ENCODE results near the gene RTF2.

GRCh38 chr20:56527521-56527920 lies 59.1 kb downstream of the RTF2 start:
- no peak for TF ChIP-seq POLR2A (IDR thresholded peaks at IDR 0.05; ENCODE audit: low read depth, low read length)
- no peak for TF ChIP-seq CTCF (conservative IDR thresholded peaks at IDR 0.05; ENCODE audit: low read depth, low read length)
- no peak for TF ChIP-seq FOS (IDR thresholded peaks at IDR 0.05; ENCODE audit: low read depth, low read length)
- TF ChIP-seq, protein P1, sequence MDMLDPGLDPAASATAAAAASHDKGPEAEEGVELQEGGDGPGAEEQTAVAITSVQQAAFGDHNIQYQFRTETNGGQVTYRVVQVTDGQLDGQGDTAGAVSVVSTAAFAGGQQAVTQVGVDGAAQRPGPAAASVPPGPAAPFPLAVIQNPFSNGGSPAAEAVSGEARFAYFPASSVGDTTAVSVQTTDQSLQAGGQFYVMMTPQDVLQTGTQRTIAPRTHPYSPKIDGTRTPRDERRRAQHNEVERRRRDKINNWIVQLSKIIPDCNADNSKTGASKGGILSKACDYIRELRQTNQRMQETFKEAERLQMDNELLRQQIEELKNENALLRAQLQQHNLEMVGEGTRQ (IDR thresholded peaks at IDR 0.05; ENCODE audit: low read depth, low read length), result no peak
- TF ChIP-seq RAD21 (IDR thresholded peaks at IDR 0.05; ENCODE audit: low read length), result no peak
- TF ChIP-seq CHD1 (IDR thresholded peaks at IDR 0.05; ENCODE audit: low read depth, low read length), result no peak
- no peak for TF ChIP-seq SMC3 (IDR thresholded peaks at IDR 0.05; ENCODE audit: low read depth, low read length)
- no peak for TF ChIP-seq MXI1 (IDR thresholded peaks at IDR 0.05; ENCODE audit: borderline replicate concordance, low read depth, low read length)
